Measurements from ENCODE around the gene RPTOR.

The RPTOR gene

GRCh38 chr17:80619535-80620235, 75.0 kb downstream of the RPTOR start:
- peak; percentile 38 for DNase-seq

- peak; percentile 82 for DNase-seq
Observed at GRCh38 chr17:80621335-80621996, 76.8 kb downstream of the RPTOR start.

GRCh38 chr17:80621997-80622357, 77.3 kb downstream of the RPTOR start:
- DNase-seq, result peak; percentile 83

- peak; percentile 83 for DNase-seq
Observed at GRCh38 chr17:80624864-80625263, 80.2 kb downstream of the RPTOR start.

GRCh38 chr17:80625627-80626026, 81.0 kb downstream of the RPTOR start:
- DNase-seq, result peak; percentile 84

- DNase-seq, result peak; percentile 49
Observed at GRCh38 chr17:80628881-80629280, 84.2 kb downstream of the RPTOR start.

GRCh38 chr17:80629298-80630028, 84.8 kb downstream of the RPTOR start:
- peak; percentile 49 for DNase-seq

- no peak for DNase-seq
Observed at GRCh38 chr17:80630560-80631120, 86.0 kb downstream of the RPTOR start.

GRCh38 chr17:80631142-80632045, 86.8 kb downstream of the RPTOR start:
- DNase-seq, result no peak

GRCh38 chr17:80632046-80632581, 87.5 kb downstream of the RPTOR start:
- peak; percentile 68 for DNase-seq

- peak; percentile 85 for DNase-seq
Observed at GRCh38 chr17:80633207-80633606, 88.6 kb downstream of the RPTOR start.

GRCh38 chr17:80633994-80634566, 89.4 kb downstream of the RPTOR start:
- no peak for DNase-seq

- DNase-seq, result no peak
Observed at GRCh38 chr17:80636361-80637018, 91.9 kb downstream of the RPTOR start.

- DNase-seq, result no peak
Observed at GRCh38 chr17:80637048-80637781, 92.6 kb downstream of the RPTOR start.

- no peak for DNase-seq
Observed at GRCh38 chr17:80639658-80640057, 95.0 kb downstream of the RPTOR start.

- DNase-seq, result no peak
Observed at GRCh38 chr17:80640366-80641084, 95.9 kb downstream of the RPTOR start.

GRCh38 chr17:80643326-80644099, 98.9 kb downstream of the RPTOR start:
- no peak for DNase-seq

- no peak for DNase-seq
Observed at GRCh38 chr17:80644536-80644935, 99.9 kb downstream of the RPTOR start.

- DNase-seq, result no peak
Observed at GRCh38 chr17:80645706-80646325, 101.2 kb downstream of the RPTOR start.

All from DMS53 (cell line).